ENCODE results near the gene DHRS4. TPM values are rescaled to one million over a fixed set of nuclear protein-coding genes. Genes with fewer than 3 reads are reported as not detected.
"Not testable (repeated sequence)": the region's sequence is repeated elsewhere in the genome, so short reads cannot be mapped to it uniquely, and the experiment has no call there.

DHRS4 gene
- total RNA-seq, 2 experiments from 2014 or later, result 18.7 to 18.8 TPM

DNA sequence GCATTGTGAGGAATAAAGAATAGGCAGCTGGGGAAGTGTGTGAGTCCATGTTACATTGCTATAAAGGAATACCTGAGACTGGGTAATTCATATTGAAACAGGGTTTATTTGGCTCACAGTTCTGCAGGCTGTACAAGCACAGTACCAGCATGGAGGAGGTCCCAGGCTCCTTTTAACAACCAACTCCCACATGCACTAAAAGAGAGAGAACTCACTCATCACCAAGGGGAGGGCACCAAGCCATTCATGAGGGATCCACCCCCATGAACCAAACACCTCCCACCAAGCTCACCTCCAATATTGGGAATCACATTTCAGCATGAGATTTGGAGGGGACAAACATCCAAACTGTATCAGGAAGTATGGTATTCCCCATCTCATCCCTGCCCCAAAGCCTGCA lies 11.9 kb upstream of the DHRS4 start:
- CTCF ChIA-PET (ENCODE audit: unreplicated experiment), result no interaction called here
- H3K27ac ChIP-seq (ENCODE audit: low read depth, low read length, poor library complexity, severe bottlenecking), result no peak overlapping the region
- POLR2A ChIA-PET, result no interaction called here
- peaks cover 4% of the 10 kb centered on the region; the same call in 1 of the 2 replicates for H3K36me3 ChIP-seq (ENCODE audit: insufficient read depth, low read length)
- no peak for DNase-seq (ENCODE audit: low spot score)
- no peak overlapping the region for H2AFZ ChIP-seq (ENCODE audit: low read length)
- BruUV-seq (replicated peaks), result no TSS peak
- no peaks in the 10 kb centered on the region for H3K9me2 ChIP-seq (ENCODE audit: insufficient read depth, low read length)
- intact Hi-C loops (cut with micrococcal nuclease; ENCODE audit: unreplicated experiment), result no loop called here
- no peaks in the 10 kb centered on the region for H3K79me2 ChIP-seq (ENCODE audit: insufficient read depth, low read depth, low read length)
- H4K20me1 ChIP-seq (ENCODE audit: insufficient read depth, low read length), result no peaks in the 10 kb centered on the region
- H3K4me2 ChIP-seq (ENCODE audit: low read length), result no peak overlapping the region
- no peak overlapping the region for H3K4me3 ChIP-seq (ENCODE audit: low read depth, low read length, poor library complexity, severe bottlenecking)
- TF ChIP-seq, protein P1, sequence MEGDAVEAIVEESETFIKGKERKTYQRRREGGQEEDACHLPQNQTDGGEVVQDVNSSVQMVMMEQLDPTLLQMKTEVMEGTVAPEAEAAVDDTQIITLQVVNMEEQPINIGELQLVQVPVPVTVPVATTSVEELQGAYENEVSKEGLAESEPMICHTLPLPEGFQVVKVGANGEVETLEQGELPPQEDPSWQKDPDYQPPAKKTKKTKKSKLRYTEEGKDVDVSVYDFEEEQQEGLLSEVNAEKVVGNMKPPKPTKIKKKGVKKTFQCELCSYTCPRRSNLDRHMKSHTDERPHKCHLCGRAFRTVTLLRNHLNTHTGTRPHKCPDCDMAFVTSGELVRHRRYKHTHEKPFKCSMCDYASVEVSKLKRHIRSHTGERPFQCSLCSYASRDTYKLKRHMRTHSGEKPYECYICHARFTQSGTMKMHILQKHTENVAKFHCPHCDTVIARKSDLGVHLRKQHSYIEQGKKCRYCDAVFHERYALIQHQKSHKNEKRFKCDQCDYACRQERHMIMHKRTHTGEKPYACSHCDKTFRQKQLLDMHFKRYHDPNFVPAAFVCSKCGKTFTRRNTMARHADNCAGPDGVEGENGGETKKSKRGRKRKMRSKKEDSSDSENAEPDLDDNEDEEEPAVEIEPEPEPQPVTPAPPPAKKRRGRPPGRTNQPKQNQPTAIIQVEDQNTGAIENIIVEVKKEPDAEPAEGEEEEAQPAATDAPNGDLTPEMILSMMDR (conservative IDR thresholded peaks at IDR 0.05; ENCODE audit: low read length), result no peak
- no peak for TF ChIP-seq EZH2phosphoT487 (IDR thresholded peaks at IDR 0.05; ENCODE audit: borderline replicate concordance, low read depth, low read length)
- no peaks in the 10 kb centered on the region for H3K4me1 ChIP-seq (ENCODE audit: insufficient read depth, low read length, poor library complexity, severe bottlenecking)
- no peaks in the 10 kb centered on the region for H3K9me3 ChIP-seq (ENCODE audit: low read length)

DNA sequence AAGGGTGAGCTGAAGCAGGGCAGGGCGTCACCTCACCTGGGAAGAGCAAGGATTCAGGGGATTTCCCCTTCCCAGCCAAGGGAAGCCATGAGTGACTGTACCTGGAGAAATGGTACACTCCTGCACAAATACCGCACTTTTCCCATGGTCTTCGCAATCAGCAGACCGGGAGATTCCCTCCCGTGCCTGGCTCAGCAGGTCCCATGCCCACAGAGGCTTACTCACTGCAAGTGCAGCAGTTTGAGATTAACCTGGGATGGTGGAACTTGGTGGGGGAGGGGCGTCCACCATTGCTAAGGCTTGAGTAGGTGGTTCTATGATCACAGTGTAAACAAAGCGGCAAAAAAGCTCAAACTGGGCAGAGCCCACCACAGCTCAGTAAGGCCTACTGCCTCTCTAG lies 11.0 kb upstream of the DHRS4 start:
- no TSS peak for BruUV-seq (replicated peaks)
- H3K79me2 ChIP-seq (ENCODE audit: insufficient read depth, low read depth, low read length), result no peaks in the 10 kb centered on the region
- H3K9me2 ChIP-seq (ENCODE audit: insufficient read depth, low read length), result no peaks in the 10 kb centered on the region
- H3K4me1 ChIP-seq (ENCODE audit: insufficient read depth, low read length, poor library complexity, severe bottlenecking), result no peaks in the 10 kb centered on the region
- POLR2A ChIA-PET, result interaction anchor here (0.6 kb wide), 1 partner anchor 86 kb away, joined by 4 read pairs; no protein-coding TSS in a partner anchor
- intact Hi-C loops (cut with micrococcal nuclease; ENCODE audit: unreplicated experiment), result no loop called here
- CTCF ChIA-PET (ENCODE audit: unreplicated experiment), result interaction anchor here (1.1 kb wide), 1 partner anchor 10 kb away, joined by 3 read pairs; no protein-coding TSS in a partner anchor
- H3K27ac ChIP-seq (ENCODE audit: low read depth, low read length, poor library complexity, severe bottlenecking), result no peak overlapping the region
- peaks cover 4% of the 10 kb centered on the region; the same call in 1 of the 2 replicates for H3K36me3 ChIP-seq (ENCODE audit: insufficient read depth, low read length)
- H3K4me3 ChIP-seq (ENCODE audit: low read depth, low read length, poor library complexity, severe bottlenecking), result no peak overlapping the region
- no peak overlapping the region for H2AFZ ChIP-seq (ENCODE audit: low read length)
- H3K9me3 ChIP-seq (ENCODE audit: low read length), result no peaks in the 10 kb centered on the region
- no peak for TF ChIP-seq EZH2phosphoT487 (IDR thresholded peaks at IDR 0.05; ENCODE audit: borderline replicate concordance, low read depth, low read length)
- no peak overlapping the region for H3K4me2 ChIP-seq (ENCODE audit: low read length)
- no peak for DNase-seq (ENCODE audit: low spot score)
- no peaks in the 10 kb centered on the region for H4K20me1 ChIP-seq (ENCODE audit: insufficient read depth, low read length)

DNA sequence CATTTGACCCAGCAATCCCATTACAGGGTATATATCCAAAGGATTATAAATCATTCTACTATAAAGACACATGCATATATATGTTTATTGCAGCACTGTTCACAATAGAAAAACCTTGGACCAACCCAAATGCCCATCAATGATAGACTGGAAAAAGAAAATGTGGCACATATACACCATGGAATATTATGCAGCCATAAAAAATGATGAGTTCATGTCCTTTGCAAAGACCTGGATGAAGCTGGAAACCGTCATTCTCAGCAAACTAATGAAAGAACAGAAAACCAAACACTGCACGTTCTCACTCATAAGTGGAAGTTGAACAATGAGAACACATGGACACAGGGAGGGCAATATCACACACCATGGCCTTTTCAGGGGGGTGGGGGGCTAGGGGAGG lies 4.5 kb upstream of the DHRS4 start:
- H2AFZ ChIP-seq (ENCODE audit: low read length); BruUV-seq (replicated peaks); H3K4me1 ChIP-seq (ENCODE audit: insufficient read depth, low read length, poor library complexity, severe bottlenecking); intact Hi-C loops (cut with micrococcal nuclease; ENCODE audit: unreplicated experiment); H3K4me3 ChIP-seq (ENCODE audit: low read depth, low read length, poor library complexity, severe bottlenecking); DNase-seq (ENCODE audit: low spot score); H3K79me2 ChIP-seq (ENCODE audit: insufficient read depth, low read depth, low read length); CTCF ChIA-PET (ENCODE audit: unreplicated experiment); H3K9me2 ChIP-seq (ENCODE audit: insufficient read depth, low read length); POLR2A ChIA-PET; H3K27ac ChIP-seq (ENCODE audit: low read depth, low read length, poor library complexity, severe bottlenecking); H4K20me1 ChIP-seq (ENCODE audit: insufficient read depth, low read length); H3K9me3 ChIP-seq (ENCODE audit: low read length); H3K4me2 ChIP-seq (ENCODE audit: low read length); H3K36me3 ChIP-seq (ENCODE audit: insufficient read depth, low read length): not testable (repeated sequence)
